Kidney epithelial cell (primary cell): ENCODE data around the gene TMEM79. TPM values are rescaled to one million over a fixed set of nuclear protein-coding genes. Genes with fewer than 3 reads are reported as not detected.

Experiments
- DNase-seq: peaks from one replicate; pipeline ENCODE4 v3.0.0-alpha.2; 2010; ENCODE audit warnings: low read depth
- H3K27me3 ChIP-seq: 2 replicates; pipeline ENCODE4 v1.6.0; 2011; ENCODE audit warnings: low read length; ENCODE audit not compliant: control insufficient read depth, insufficient read depth
- H3K36me3 ChIP-seq: 2 replicates; pipeline ENCODE4 v1.5.1; 2011; ENCODE audit warnings: low read length; ENCODE audit not compliant: control insufficient read depth, insufficient read depth
- H3K4me3 ChIP-seq: 2 replicates; pipeline ENCODE4 v1.5.1; 2011; ENCODE audit warnings: low read depth, mild to moderate bottlenecking, control low read depth, low read length
- total RNA-seq: library from RNA; depleted of rRNA; stranded (reverse); fragments of >200 nt; gene quantifications from 2 replicates; pipeline ENCODE4 v1.2.3, GENCODE V29; 2015
- TF ChIP-seq, protein P1 (sequence below): IDR thresholded peaks from 2 replicates; pipeline ENCODE4 v1.5.1; 2011; ENCODE audit warnings: mild to moderate bottlenecking, moderate library complexity, low read length, control low read depth, inconsistent platforms; ENCODE audit not compliant: insufficient read depth, poor library complexity, severe bottlenecking

The TMEM79 gene
- total RNA-seq, 1 donor from 2014 or later = 1.9 TPM

DNA sequence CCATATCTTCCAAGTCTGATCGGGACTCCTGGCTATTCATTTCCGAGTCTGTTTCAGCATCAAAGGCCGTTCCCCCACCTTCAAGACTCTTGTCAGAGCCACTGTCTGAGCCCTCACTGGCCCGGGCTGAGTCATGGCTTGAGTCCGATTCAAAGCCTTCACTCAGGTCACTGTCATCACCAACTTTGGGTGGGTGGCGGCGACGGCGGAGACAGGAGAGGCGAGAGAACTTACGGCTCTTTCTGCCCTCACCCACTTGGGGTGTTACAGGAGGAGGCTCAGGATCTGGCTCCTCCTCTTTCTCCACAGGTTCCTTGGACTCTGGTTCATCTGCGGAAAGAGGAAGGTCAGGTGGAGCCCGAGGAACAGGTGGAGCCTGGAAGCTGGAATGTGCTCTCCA, 18.1 kb upstream of the TMEM79 start:
- Histone ChIP-seq H3K36me3 (peaks cover 7% of the 10 kb centered on the region), H3K4me3 (no peak overlapping the region), H3K27me3 (no peaks in the 10 kb centered on the region)
- TF ChIP-seq, protein P1, sequence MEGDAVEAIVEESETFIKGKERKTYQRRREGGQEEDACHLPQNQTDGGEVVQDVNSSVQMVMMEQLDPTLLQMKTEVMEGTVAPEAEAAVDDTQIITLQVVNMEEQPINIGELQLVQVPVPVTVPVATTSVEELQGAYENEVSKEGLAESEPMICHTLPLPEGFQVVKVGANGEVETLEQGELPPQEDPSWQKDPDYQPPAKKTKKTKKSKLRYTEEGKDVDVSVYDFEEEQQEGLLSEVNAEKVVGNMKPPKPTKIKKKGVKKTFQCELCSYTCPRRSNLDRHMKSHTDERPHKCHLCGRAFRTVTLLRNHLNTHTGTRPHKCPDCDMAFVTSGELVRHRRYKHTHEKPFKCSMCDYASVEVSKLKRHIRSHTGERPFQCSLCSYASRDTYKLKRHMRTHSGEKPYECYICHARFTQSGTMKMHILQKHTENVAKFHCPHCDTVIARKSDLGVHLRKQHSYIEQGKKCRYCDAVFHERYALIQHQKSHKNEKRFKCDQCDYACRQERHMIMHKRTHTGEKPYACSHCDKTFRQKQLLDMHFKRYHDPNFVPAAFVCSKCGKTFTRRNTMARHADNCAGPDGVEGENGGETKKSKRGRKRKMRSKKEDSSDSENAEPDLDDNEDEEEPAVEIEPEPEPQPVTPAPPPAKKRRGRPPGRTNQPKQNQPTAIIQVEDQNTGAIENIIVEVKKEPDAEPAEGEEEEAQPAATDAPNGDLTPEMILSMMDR = no peak
- DNase-seq = no peak

DNA sequence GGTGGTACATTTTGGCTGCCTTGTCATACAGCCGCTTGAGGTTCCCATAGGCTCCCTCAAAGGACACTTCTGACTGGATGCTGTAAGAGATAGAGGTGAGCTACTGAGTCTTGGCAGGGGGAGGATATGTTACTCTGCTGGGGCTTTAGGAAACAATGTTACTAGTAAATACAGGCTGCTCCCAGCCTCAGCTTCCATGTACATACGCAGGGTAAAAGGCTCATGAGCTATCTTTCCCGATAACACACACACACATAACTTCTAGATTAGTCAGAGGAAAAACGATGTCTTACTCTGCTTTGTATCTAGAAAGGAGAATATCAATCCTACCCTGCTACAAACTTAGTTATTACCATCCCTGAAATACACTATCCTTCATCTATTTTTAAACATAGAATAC, 15.8 kb upstream of the TMEM79 start:
- H3K27me3 ChIP-seq = no peaks in the 10 kb centered on the region
- H3K4me3 ChIP-seq = no peak overlapping the region
- DNase-seq = no peak
- H3K36me3 ChIP-seq = peaks cover 8% of the 10 kb centered on the region
- TF ChIP-seq, protein P1 = no peak

DNA sequence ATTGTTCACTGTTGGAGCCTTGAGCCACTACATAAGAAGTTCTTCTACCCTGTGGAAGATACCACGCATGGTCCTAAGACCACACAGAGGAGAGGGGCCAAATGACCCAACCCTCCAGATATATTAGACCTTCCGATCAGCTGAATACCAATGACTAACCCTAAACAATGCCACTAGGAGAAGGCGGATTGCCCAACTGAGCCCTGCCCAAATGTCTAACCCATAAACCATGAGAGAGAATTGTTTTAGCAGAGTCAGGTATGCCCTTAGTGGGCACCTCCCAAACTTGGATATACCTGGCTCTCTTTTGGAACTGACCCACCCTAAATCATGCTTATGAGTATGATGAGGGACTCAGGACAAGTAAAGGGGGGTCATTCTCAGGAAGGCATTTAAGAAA, 13.8 kb upstream of the TMEM79 start:
- H3K27me3 ChIP-seq = no peaks in the 10 kb centered on the region
- H3K36me3 ChIP-seq = peaks cover 7% of the 10 kb centered on the region
- TF ChIP-seq, protein P1 = no peak
- no peak for DNase-seq
- no peak overlapping the region for H3K4me3 ChIP-seq

DNA sequence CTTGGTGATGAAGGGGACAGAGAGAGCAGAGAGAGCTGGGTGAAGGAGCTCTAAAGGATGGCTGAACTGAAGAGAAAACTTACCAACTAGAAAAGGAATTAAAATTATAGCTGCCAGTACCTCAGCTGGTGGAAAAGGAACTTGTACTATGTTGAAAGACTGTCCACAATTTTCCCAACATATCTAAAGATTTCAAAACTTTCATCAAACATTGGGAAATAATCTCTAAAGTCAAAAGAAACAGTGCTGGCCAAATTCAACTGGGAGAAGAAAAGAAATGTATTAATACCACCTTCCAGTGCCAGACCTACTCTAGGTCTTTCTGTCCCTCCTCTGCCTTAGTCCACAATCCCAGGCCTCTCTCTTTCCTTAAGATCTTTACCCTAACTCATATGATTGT, 7.6 kb upstream of the TMEM79 start:
- Histone ChIP-seq H3K36me3 (peaks cover 7% of the 10 kb centered on the region), H3K4me3 (no peak overlapping the region), H3K27me3 (no peaks in the 10 kb centered on the region)
- no peak for DNase-seq
- TF ChIP-seq, protein P1 = no peak

DNA sequence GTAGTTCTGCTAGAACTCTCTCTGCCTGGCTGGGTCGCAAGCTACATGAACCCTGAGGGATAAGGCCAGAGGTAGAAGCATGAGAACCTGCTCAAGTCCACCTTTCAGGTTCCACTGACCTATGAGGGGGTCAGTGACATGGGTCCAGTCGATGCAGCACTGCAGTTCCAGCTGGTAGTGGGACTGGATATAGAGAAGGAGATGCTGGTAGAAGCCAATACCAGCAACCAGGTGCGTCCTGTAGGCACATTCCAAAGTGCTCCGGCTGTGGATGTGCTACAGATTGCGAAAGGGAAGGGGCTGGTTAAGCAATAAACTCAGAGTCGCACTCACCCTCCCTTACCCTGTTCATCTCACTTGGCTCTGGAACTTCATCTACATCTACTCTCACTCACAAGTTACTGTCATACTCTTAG, 7.2 kb upstream of the TMEM79 start:
- Histone ChIP-seq H3K36me3 (peaks cover 7% of the 10 kb centered on the region), H3K27me3 (no peaks in the 10 kb centered on the region), H3K4me3 (no peak overlapping the region)
- no peak for DNase-seq
- TF ChIP-seq, protein P1 = no peak

DNA sequence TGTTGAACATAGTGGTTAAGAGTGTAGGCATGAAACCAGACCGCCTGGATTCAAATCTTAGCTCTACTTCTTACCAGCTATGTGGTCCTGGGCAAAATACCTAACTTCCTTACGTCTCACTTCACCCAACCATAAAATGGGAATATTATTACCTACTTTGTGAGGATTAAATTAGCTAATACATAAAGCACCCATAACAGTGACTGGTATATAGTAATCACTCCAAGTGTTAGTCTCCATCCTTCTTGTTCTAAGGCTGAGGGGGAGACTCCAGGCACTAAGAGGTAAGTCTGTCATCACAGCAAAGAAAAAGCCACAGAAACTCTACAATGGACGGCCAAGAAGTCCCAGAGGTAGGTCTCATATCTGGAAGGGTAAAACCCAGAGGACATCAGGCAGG, 4.3 kb upstream of the TMEM79 start:
- TF ChIP-seq, protein P1 = no peak
- no peak for DNase-seq
- peaks cover 5% of the 10 kb centered on the region for H3K36me3 ChIP-seq
- H3K4me3 ChIP-seq = no peak overlapping the region
- no peaks in the 10 kb centered on the region for H3K27me3 ChIP-seq
